K562 (cell line): ENCODE data around the gene ACACB. TPM values are rescaled to one million over a fixed set of nuclear protein-coding genes. Genes with fewer than 3 reads are reported as not detected.

Experiments used
- ARID2 ChIP-seq: fragments of 450-650 bp; IDR thresholded peaks from 2 replicates; pipeline ENCODE4 v1.6.1; 2017; ENCODE audit warnings: antibody characterized with exemption, mild to moderate bottlenecking
- GABPA ChIP-seq: fragments of 200-800 bp; sonication (Bioruptor generic); conservative IDR thresholded peaks from 2 replicates; pipeline ENCODE4 v1.6.1; 2016; ENCODE audit warnings: low read depth, missing genetic modification characterization, missing compliant biosample characterization
- GTF2E2 ChIP-seq: fragments of 200-800 bp; sonication (Bioruptor generic); IDR thresholded peaks from 2 replicates; pipeline ENCODE4 v1.6.1; 2016; ENCODE audit warnings: missing genetic modification characterization, missing compliant biosample characterization
- HLTF ChIP-seq: fragments of 450-650 bp; IDR thresholded peaks from 2 replicates; pipeline ENCODE4 v1.6.1; 2016
- KAT7 ChIP-seq: sonication (generic); formaldehyde crosslinking; IDR thresholded peaks from 2 replicates; pipeline ENCODE4 v1.8.0; 2022; ENCODE audit warnings: missing genetic modification reagents, mild to moderate bottlenecking, borderline replicate concordance
- L3MBTL2 ChIP-seq: fragments of 450-650 bp; IDR thresholded peaks from 2 replicates; pipeline ENCODE4 v1.6.1; 2016; ENCODE audit warnings: mild to moderate bottlenecking, moderate library complexity
- MTA3 ChIP-seq: fragments of 450-650 bp; formaldehyde crosslinking; IDR thresholded peaks from 2 replicates; pipeline ENCODE4 v1.6.1; 2017; ENCODE audit warnings: mild to moderate bottlenecking, borderline replicate concordance
- NCOA2 ChIP-seq, 2 experiments: fragments of 450-650 bp; IDR thresholded peaks; 2 replicates each; pipeline ENCODE4 v1.6.1; 2018; ENCODE audit warnings: mild to moderate bottlenecking in 2 of 2, moderate library complexity in 1 of 2; ENCODE audit not compliant: partially characterized antibody in 2 of 2
- NFE2 ChIP-seq: IDR thresholded peaks from 2 replicates; pipeline ENCODE4 v1.6.1; 2014; ENCODE audit warnings: antibody characterized with exemption, low read depth
- PCBP1 ChIP-seq: fragments of 200-400 bp; formaldehyde crosslinking; IDR thresholded peaks from 2 replicates; pipeline ENCODE4 v1.6.1; 2018; ENCODE audit warnings: mild to moderate bottlenecking, low read depth, low read length; ENCODE audit not compliant: poor library complexity, severe bottlenecking
- RUNX1 ChIP-seq: sonication (generic); IDR thresholded peaks from 2 replicates; pipeline ENCODE4 v1.6.1; 2016; ENCODE audit warnings: antibody characterized with exemption, low read depth
- SIN3A ChIP-seq, 2 experiments: fragments of 150-350 bp in 1 of 2; IDR thresholded peaks; 2 replicates each; pipeline ENCODE4 v1.6.1; 2011 to 2016; ENCODE audit warnings: borderline replicate concordance in 2 of 2, low read depth in 2 of 2, low read length in 2 of 2, mild to moderate bottlenecking in 2 of 2, moderate library complexity in 2 of 2; ENCODE audit not compliant: control insufficient read depth in 1 of 2
- SP1 ChIP-seq: sonication (generic); formaldehyde crosslinking; IDR thresholded peaks from 2 replicates; pipeline ENCODE4 v1.8.1; 2022; ENCODE audit warnings: mild to moderate bottlenecking, missing genetic modification reagents
- SPI1 ChIP-seq: IDR thresholded peaks from 2 replicates; pipeline ENCODE4 v1.6.1; 2011; ENCODE audit warnings: low read depth, low read length, control low read depth, borderline replicate concordance
- STAT5B ChIP-seq: fragments of 250-450 bp; sonication (Bioruptor Pico); IDR thresholded peaks from 2 replicates; pipeline ENCODE4 v1.8.0; 2021; ENCODE audit warnings: mild to moderate bottlenecking, inconsistent platforms
- TEAD1 ChIP-seq, 2 experiments: fragments of 450-650 bp in 1 of 2; sonication (generic) in 1 of 2; formaldehyde crosslinking; IDR thresholded peaks; 2 replicates each; pipeline versions ENCODE4 v1.4.0 to v1.8.0; 2020 to 2022; ENCODE audit warnings: mild to moderate bottlenecking in 2 of 2, missing genetic modification reagents in 1 of 2
- U2AF2 ChIP-seq: fragments of 200-400 bp; formaldehyde crosslinking; optimal IDR thresholded peaks from 2 replicates; pipeline ENCODE3; 2017; ENCODE audit warnings: low read depth, mild to moderate bottlenecking, low read length
- ZKSCAN3 ChIP-seq: fragments of 250-450 bp; sonication (Bioruptor Pico); IDR thresholded peaks from 2 replicates; pipeline ENCODE4 v1.4.0; 2020
- ZNF316 ChIP-seq: fragments of 450-650 bp; IDR thresholded peaks from 2 replicates; pipeline ENCODE4 v1.6.1; 2016
- ZNF589 ChIP-seq: fragments of 200-800 bp; sonication (Bioruptor generic); IDR thresholded peaks from 2 replicates; pipeline ENCODE4 v1.6.1; 2016; ENCODE audit warnings: low read depth, missing genetic modification characterization, missing compliant biosample characterization
- ZNF75A ChIP-seq: fragments of 450-650 bp; formaldehyde crosslinking; IDR thresholded peaks from 2 replicates; pipeline ENCODE4 v1.4.0; 2020; ENCODE audit warnings: mild to moderate bottlenecking
- polyA plus RNA-seq, 8 experiments: library from polyadenylated mRNA; depleted of rRNA in 4 of 8; stranded (reverse) in 5 of 8; unstranded in 3 of 8; fragments of >200 nt; fragmentation: Nextera tagmentation in 2 of 8; fragmentation: Illumina TruSeq in 1 of 8; extraction: Ambion mirVana in 2 of 8; extraction: Trizol in 1 of 8; gene quantifications; 2 replicates each; pipeline versions ENCODE4 v1.2.1 to v1.2.3, GENCODE V29; 2011 to 2014; ENCODE audit warnings: inconsistent platforms in 1 of 8, missing spikeins in 1 of 8
- total RNA-seq, 7 experiments: library from RNA; depleted of rRNA in 6 of 7; stranded (reverse); fragments of >200 nt in 6 of 7; fragmentation: Illumina TruSeq in 2 of 7; extraction: Trizol in 2 of 7; gene quantifications; 2 replicates each; pipeline versions ENCODE4 v1.2.1 to v1.2.3, GENCODE V29; 2011 to 2021; ENCODE audit warnings: low replicate concordance in 1 of 7
- TF ChIP-seq, protein P1 (sequence below): fragments of 250-450 bp; sonication (Bioruptor Pico); IDR thresholded peaks from 2 replicates; pipeline ENCODE4 v1.5.0; 2021
- TF ChIP-seq, protein P2 (sequence below): IDR thresholded peaks from 3 replicates; pipeline ENCODE4 v1.6.1; 2011; ENCODE audit warnings: borderline replicate concordance, mild to moderate bottlenecking, moderate library complexity; ENCODE audit not compliant: insufficient read length; ENCODE audit errors: extremely low read depth
- TF ChIP-seq, protein P3 (sequence below): fragments of 450-650 bp; IDR thresholded peaks from 2 replicates; pipeline ENCODE4 v1.6.1; 2017; ENCODE audit warnings: mild to moderate bottlenecking, moderate library complexity

The ACACB gene
- total and polyA plus RNA-seq, 9 of the 15 experiments (the other 6 are each of a cell fraction or from before 2014, with no cell fraction given), result 0.10 to 2.5 (median 0.83) TPM

DNA sequence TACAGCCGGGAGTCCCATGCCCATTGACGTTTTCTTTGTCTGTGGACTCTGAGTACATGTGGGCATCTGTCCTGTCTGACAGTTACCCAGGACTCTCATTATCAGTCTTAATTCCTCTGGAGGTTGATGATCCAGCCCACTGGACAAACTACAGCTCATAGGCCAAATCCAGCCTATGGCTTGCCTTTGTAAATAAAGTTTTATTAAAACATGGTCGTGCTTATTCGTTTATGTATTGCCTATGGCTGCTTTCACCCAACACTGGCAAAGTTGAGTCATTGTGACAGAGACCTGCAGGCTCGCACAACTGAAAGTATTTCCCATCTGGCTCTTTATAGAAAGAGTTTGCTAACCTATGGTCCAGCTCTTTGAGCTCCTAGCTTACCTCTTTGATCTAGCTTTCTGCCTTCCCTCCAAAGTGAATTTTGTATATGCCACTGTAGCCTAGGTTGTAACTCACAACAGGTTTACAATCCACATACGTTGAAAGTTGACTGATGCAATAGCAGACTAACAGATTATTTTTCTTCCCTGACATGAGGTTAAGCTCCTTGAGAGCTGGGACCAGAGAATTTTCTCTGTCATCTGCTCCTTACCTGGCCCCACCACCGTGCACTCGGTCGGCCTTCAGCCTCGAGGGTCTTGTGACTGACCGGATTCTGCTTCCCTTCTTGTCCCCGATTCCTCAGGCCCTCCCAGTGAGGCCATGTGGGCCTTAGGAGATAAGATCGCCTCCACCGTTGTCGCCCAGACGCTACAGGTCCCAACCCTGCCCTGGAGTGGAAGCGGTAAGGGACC lies 57.3 kb downstream of the ACACB start (continued):
- no peak for TF ChIP-seq SPI1
- no peak for TF ChIP-seq RUNX1
- peak; percentile 97 for TF ChIP-seq ZNF589 (CRISPR knock-in tag)
- no peak for TF ChIP-seq U2AF2
- TF ChIP-seq SIN3A (IDR thresholded peaks at IDR 0.05; ENCODE audit: borderline replicate concordance in 2 of 2, control insufficient read depth in 1 of 2, low read depth in 2 of 2, low read length in 2 of 2), result no peak
- peak; percentile 97 for TF ChIP-seq L3MBTL2
- TF ChIP-seq, protein P1, sequence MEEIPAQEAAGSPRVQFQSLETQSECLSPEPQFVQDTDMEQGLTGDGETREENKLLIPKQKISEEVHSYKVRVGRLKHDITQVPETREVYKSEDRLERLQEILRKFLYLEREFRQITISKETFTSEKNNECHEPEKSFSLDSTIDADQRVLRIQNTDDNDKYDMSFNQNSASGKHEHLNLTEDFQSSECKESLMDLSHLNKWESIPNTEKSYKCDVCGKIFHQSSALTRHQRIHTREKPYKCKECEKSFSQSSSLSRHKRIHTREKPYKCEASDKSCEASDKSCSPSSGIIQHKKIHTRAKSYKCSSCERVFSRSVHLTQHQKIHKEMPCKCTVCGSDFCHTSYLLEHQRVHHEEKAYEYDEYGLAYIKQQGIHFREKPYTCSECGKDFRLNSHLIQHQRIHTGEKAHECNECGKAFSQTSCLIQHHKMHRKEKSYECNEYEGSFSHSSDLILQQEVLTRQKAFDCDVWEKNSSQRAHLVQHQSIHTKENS (CRISPR knock-in tag), result no peak
- TF ChIP-seq ARID2, result no peak
- 0 out of 2 replicates have a peak, but pooled peaks have one; percentile 18 for TF ChIP-seq ZNF75A (CRISPR knock-in tag)
- no peak for TF ChIP-seq NCOA2 (IDR thresholded peaks at IDR 0.05; ENCODE audit: partially characterized antibody in 2 of 2)
- TF ChIP-seq PCBP1, result no peak
- TF ChIP-seq GTF2E2 (tag), result peak; percentile 32; the same call in 1 of the 2 replicates
- TF ChIP-seq MTA3, result no peak
- no peak for TF ChIP-seq KAT7 (CRISPR knock-in tag)
- no peak for TF ChIP-seq STAT5B
- TF ChIP-seq, protein P2, sequence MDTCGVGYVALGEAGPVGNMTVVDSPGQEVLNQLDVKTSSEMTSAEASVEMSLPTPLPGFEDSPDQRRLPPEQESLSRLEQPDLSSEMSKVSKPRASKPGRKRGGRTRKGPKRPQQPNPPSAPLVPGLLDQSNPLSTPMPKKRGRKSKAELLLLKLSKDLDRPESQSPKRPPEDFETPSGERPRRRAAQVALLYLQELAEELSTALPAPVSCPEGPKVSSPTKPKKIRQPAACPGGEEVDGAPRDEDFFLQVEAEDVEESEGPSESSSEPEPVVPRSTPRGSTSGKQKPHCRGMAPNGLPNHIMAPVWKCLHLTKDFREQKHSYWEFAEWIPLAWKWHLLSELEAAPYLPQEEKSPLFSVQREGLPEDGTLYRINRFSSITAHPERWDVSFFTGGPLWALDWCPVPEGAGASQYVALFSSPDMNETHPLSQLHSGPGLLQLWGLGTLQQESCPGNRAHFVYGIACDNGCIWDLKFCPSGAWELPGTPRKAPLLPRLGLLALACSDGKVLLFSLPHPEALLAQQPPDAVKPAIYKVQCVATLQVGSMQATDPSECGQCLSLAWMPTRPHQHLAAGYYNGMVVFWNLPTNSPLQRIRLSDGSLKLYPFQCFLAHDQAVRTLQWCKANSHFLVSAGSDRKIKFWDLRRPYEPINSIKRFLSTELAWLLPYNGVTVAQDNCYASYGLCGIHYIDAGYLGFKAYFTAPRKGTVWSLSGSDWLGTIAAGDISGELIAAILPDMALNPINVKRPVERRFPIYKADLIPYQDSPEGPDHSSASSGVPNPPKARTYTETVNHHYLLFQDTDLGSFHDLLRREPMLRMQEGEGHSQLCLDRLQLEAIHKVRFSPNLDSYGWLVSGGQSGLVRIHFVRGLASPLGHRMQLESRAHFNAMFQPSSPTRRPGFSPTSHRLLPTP, result no peak
- peak in 1 of 2 experiments; percentile 72; a peak in 2 of 4 replicates for TF ChIP-seq TEAD1 (CRISPR knock-in tag; IDR thresholded peaks at IDR 0.05)
- TF ChIP-seq ZNF316, result no peak
- TF ChIP-seq ZKSCAN3, result no peak
- no peak for TF ChIP-seq HLTF
- no peak for TF ChIP-seq SP1 (CRISPR knock-in tag)
- TF ChIP-seq NFE2, result no peak
- TF ChIP-seq, protein P3, sequence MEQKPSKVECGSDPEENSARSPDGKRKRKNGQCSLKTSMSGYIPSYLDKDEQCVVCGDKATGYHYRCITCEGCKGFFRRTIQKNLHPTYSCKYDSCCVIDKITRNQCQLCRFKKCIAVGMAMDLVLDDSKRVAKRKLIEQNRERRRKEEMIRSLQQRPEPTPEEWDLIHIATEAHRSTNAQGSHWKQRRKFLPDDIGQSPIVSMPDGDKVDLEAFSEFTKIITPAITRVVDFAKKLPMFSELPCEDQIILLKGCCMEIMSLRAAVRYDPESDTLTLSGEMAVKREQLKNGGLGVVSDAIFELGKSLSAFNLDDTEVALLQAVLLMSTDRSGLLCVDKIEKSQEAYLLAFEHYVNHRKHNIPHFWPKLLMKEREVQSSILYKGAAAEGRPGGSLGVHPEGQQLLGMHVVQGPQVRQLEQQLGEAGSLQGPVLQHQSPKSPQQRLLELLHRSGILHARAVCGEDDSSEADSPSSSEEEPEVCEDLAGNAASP, result no peak
- peak; percentile 54 for TF ChIP-seq GABPA (tag)
